T-helper 1 cell treated with Interleukin-12 subunit alpha and Interleukin-12 subunit beta and Interleukin-4 antibody, amounts not matched to agents 30 ng/mL and 1 ng/mL, for 36 hours (primary cell): ENCODE results near the gene SH3GL2. TPM values are rescaled to one million over a fixed set of nuclear protein-coding genes. Genes with fewer than 3 reads are reported as not detected.

Experiments
- intact Hi-C: fragments of 100-400 bp; cut with micrococcal nuclease; formaldehyde crosslinking; loops from one replicate; pipeline ENCODE4 v1.15.1; 2024
- total RNA-seq: library from RNA; stranded (reverse); gene quantifications from 2 replicates; pipeline ENCODE4 v1.2.3, GENCODE V29; 2022

Gene SH3GL2
- total RNA-seq, 1 donor from 2014 or later, result not detected

- intact Hi-C loops, result no loop called here
These were observed 228.9 kb downstream of the SH3GL2 start for GRCh38 chr9:17807613-17808282.

DNA sequence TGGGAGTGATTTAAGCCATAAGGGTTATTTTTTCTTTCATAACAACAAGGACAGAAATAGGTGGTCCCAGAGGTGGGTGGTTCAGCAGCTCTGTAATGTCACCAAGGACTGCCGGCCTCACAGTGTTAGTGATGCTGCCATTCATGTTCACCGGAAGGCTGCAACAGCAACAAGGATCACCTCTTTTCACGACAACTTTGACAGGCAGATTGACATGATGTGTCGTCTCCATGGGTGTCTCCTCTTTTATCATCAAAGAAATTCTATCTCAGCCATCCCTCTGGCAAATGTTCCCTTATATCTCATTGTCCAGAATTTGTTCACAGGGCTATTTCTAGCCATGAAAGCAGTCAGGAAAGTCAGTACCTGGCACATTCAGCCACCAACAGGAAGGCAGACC is 231.5 kb downstream of the SH3GL2 start:
- intact Hi-C loops, result loop anchor here (5.0 kb wide), 1 partner anchor 1362 kb away; no protein-coding TSS in a partner anchor

GRCh38 chr9:17810728-17811571 is 232.1 kb downstream of the SH3GL2 start:
- intact Hi-C loops, result loop anchor here (1.0 to 5.0 kb wide), 3 partner anchors 402 to 1361 kb away; no protein-coding TSS in a partner anchor

DNA sequence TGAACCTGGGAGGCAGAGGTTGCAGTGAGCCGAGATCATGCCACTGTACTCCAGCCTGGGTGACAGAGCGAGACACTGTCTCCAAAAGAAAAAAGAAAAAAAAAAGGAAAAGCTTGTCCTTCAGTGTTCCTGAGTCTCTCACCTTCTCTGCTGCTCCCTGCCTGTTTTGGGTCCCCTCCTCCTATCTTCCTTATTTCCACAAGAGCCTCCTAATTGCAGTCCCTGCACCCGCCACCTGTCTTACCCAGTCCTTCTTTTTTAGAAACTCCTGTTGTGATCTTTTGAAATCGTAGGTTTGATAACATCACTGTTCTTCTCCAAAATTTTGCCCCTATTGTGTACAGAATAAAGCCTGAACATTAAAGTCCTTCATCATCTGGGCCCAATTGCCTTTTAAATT is 234.9 kb downstream of the SH3GL2 start:
- intact Hi-C loops, result loop anchor here (5.0 kb wide), 1 partner anchor 1359 kb away; no protein-coding TSS in a partner anchor

- intact Hi-C loops, result no loop called here
These were observed 237.7 kb downstream of the SH3GL2 start for GRCh38 chr9:17816431-17817027.

DNA sequence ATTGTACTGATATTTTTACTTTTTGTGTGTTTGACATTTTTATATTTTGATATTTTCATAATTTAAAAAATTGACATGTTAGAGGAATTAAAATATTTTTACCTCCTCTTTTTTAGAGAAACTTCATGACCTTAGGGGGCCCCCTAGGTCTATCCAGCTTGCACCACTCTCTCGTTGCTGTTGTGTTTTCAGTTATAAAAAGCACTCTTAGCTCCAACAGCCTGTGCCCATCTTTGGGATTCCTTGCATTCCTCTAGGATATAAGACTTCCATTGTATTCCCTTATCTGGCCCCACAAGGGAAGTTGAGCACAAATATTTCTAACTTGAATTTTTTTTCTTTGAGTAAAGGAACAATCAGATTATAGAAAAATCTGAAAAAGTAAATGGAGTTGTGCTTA is 245.3 kb downstream of the SH3GL2 start:
- intact Hi-C loops, result loop anchor here (5.0 kb wide), 1 partner anchor 38 kb away; no protein-coding TSS in a partner anchor

GRCh38 chr9:17824616-17825264 is 245.9 kb downstream of the SH3GL2 start:
- intact Hi-C loops, result loop anchor here (5.0 kb wide), 1 partner anchor 38 kb away; no protein-coding TSS in a partner anchor

GRCh38 chr9:17825265-17825659 is 246.4 kb downstream of the SH3GL2 start:
- intact Hi-C loops, result no loop called here

DNA sequence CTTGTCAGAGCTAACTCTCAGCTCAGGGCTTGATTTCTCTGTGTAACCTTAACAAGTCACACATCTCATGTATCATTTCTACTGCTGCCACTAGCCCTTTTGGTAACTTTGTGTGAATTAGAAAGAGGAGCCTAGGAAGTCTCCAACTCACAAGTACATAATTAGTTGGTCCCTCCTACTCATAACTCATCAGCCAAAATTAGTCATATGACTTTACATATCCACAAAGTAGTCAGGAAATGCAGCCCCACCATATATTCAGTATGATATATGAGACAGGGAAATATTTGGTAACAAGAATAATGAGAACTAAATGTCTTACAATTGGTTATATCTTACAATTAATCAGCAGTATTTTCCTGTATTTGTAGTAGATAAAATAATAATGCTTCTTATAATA is 250.2 kb downstream of the SH3GL2 start:
- intact Hi-C loops, result no loop called here

DNA sequence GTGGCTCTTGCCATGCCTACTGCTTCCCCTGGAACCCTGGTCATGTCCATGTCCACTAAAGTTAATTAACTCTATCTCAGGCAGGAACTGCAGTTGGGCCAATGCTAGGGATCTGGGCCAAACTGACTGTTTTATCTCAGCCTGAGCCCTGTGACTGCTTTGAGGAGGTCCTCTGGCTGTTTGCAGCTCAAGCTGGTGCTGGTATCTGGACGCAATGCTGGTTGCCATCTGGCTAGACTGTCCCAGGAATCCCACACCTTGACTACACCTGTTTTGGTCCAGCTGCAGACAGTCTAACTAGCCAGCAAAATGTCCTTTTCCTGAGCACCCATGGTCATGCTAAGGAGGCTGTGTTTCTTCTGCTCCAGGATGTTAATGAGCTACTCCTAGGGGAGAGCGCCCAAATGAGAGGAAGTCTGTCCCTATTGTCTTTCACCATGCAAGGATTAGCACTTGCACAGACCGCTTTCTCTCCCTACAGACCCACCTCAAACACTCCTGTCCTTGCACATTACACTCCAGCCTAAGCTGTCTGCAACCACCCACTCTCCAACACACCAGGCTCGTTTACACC is 251.0 kb downstream of the SH3GL2 start:
- intact Hi-C loops, result no loop called here

DNA sequence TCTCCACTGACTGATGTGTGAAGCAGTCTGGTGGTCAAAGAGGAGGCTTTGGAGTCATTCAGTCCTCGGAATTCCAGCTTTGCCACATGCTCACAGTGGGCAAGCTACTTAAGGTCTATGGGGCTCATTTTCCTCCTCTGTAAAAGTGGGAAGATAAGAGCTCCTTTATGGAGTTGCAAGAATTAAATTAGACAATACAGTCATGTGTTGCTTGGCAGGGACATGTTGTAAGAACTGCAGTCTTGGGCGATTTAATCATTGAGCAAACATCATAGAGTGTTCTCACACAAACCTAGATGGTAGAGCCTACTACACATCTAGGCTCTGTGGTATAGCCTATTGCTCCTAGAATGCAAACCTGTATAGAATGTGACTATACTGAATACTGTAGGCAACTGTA is 253.9 kb downstream of the SH3GL2 start:
- intact Hi-C loops, result no loop called here

DNA sequence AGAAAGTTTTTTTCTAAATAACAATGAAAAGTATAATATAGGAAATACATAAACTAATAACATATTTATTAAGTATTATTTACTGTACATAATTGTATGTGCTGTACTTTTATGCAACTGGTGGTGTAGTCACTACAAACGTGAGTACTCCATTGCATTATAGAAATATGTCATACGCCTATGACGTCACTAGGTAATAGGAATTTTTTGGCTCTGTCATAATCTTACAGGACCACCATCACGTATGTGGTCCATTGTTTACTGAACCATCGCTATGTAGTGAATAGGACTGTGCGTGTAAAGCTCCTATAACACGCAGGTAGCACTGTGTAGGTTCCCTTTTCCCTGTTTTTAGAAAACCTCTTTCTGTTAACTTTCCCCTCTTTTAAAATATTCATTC is 255.0 kb downstream of the SH3GL2 start:
- intact Hi-C loops, result no loop called here

GRCh38 chr9:17837965-17838364 is 259.1 kb downstream of the SH3GL2 start:
- intact Hi-C loops, result no loop called here

DNA sequence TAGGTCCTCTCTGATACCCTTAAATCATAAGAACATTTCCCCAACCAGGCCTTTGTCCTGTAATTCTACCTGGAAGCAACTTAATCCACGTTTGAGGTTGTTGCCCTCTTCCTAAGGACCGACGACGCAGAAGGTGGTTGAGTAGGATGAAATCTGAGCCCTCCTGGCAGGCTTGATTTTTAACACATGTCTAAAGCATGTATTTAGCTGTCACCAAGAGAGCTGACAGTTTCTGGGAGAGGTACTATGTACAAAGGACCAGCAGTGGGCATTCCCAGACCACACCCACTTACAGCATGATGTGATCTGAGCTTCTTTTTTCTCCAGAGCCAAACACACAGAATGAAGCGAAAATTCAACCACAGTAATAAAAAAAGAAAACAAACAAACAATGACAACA is 260.9 kb downstream of the SH3GL2 start:
- intact Hi-C loops, result no loop called here

GRCh38 chr9:17843236-17843635 is 264.4 kb downstream of the SH3GL2 start:
- intact Hi-C loops, result no loop called here
